ENCODE data around the gene UPB1. TPM values are rescaled to one million over a fixed set of nuclear protein-coding genes. Genes with fewer than 3 reads are reported as not detected.

UPB1 gene
- total and polyA plus RNA-seq, 2 experiments from 2014 or later, result 0.13 TPM; not detected in 1

- TF ChIP-seq JUNB (IDR thresholded peaks at IDR 0.05; ENCODE audit: unreplicated experiment), result no peak
- TF ChIP-seq, protein P1, sequence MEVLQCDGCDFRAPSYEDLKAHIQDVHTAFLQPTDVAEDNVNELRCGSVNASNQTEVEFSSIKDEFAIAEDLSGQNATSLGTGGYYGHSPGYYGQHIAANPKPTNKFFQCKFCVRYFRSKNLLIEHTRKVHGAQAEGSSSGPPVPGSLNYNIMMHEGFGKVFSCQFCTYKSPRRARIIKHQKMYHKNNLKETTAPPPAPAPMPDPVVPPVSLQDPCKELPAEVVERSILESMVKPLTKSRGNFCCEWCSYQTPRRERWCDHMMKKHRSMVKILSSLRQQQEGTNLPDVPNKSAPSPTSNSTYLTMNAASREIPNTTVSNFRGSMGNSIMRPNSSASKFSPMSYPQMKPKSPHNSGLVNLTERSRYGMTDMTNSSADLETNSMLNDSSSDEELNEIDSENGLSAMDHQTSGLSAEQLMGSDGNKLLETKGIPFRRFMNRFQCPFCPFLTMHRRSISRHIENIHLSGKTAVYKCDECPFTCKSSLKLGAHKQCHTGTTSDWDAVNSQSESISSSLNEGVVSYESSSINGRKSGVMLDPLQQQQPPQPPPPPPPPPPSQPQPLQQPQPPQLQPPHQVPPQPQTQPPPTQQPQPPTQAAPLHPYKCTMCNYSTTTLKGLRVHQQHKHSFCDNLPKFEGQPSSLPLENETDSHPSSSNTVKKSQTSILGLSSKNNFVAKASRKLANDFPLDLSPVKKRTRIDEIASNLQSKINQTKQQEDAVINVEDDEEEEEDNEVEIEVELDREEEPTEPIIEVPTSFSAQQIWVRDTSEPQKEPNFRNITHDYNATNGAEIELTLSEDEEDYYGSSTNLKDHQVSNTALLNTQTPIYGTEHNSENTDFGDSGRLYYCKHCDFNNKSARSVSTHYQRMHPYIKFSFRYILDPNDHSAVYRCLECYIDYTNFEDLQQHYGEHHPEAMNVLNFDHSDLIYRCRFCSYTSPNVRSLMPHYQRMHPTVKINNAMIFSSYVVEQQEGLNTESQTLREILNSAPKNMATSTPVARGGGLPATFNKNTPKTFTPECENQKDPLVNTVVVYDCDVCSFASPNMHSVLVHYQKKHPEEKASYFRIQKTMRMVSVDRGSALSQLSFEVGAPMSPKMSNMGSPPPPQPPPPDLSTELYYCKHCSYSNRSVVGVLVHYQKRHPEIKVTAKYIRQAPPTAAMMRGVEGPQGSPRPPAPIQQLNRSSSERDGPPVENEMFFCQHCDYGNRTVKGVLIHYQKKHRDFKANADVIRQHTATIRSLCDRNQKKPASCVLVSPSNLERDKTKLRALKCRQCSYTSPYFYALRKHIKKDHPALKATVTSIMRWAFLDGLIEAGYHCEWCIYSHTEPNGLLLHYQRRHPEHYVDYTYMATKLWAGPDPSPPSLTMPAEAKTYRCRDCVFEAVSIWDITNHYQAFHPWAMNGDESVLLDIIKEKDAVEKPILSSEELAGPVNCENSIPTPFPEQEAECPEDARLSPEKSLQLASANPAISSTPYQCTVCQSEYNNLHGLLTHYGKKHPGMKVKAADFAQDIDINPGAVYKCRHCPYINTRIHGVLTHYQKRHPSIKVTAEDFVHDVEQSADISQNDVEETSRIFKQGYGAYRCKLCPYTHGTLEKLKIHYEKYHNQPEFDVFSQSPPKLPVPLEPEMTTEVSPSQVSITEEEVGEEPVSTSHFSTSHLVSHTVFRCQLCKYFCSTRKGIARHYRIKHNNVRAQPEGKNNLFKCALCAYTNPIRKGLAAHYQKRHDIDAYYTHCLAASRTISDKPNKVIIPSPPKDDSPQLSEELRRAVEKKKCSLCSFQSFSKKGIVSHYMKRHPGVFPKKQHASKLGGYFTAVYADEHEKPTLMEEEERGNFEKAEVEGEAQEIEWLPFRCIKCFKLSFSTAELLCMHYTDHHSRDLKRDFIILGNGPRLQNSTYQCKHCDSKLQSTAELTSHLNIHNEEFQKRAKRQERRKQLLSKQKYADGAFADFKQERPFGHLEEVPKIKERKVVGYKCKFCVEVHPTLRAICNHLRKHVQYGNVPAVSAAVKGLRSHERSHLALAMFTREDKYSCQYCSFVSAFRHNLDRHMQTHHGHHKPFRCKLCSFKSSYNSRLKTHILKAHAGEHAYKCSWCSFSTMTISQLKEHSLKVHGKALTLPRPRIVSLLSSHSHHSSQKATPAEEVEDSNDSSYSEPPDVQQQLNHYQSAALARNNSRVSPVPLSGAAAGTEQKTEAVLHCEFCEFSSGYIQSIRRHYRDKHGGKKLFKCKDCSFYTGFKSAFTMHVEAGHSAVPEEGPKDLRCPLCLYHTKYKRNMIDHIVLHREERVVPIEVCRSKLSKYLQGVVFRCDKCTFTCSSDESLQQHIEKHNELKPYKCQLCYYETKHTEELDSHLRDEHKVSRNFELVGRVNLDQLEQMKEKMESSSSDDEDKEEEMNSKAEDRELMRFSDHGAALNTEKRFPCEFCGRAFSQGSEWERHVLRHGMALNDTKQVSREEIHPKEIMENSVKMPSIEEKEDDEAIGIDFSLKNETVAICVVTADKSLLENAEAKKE (CRISPR knock-in tag; IDR thresholded peaks at IDR 0.05), result no peak
- TF ChIP-seq, protein P2, sequence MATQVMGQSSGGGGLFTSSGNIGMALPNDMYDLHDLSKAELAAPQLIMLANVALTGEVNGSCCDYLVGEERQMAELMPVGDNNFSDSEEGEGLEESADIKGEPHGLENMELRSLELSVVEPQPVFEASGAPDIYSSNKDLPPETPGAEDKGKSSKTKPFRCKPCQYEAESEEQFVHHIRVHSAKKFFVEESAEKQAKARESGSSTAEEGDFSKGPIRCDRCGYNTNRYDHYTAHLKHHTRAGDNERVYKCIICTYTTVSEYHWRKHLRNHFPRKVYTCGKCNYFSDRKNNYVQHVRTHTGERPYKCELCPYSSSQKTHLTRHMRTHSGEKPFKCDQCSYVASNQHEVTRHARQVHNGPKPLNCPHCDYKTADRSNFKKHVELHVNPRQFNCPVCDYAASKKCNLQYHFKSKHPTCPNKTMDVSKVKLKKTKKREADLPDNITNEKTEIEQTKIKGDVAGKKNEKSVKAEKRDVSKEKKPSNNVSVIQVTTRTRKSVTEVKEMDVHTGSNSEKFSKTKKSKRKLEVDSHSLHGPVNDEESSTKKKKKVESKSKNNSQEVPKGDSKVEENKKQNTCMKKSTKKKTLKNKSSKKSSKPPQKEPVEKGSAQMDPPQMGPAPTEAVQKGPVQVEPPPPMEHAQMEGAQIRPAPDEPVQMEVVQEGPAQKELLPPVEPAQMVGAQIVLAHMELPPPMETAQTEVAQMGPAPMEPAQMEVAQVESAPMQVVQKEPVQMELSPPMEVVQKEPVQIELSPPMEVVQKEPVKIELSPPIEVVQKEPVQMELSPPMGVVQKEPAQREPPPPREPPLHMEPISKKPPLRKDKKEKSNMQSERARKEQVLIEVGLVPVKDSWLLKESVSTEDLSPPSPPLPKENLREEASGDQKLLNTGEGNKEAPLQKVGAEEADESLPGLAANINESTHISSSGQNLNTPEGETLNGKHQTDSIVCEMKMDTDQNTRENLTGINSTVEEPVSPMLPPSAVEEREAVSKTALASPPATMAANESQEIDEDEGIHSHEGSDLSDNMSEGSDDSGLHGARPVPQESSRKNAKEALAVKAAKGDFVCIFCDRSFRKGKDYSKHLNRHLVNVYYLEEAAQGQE (IDR thresholded peaks at IDR 0.05; ENCODE audit: unreplicated experiment), result no peak
- TF ChIP-seq, protein P3, sequence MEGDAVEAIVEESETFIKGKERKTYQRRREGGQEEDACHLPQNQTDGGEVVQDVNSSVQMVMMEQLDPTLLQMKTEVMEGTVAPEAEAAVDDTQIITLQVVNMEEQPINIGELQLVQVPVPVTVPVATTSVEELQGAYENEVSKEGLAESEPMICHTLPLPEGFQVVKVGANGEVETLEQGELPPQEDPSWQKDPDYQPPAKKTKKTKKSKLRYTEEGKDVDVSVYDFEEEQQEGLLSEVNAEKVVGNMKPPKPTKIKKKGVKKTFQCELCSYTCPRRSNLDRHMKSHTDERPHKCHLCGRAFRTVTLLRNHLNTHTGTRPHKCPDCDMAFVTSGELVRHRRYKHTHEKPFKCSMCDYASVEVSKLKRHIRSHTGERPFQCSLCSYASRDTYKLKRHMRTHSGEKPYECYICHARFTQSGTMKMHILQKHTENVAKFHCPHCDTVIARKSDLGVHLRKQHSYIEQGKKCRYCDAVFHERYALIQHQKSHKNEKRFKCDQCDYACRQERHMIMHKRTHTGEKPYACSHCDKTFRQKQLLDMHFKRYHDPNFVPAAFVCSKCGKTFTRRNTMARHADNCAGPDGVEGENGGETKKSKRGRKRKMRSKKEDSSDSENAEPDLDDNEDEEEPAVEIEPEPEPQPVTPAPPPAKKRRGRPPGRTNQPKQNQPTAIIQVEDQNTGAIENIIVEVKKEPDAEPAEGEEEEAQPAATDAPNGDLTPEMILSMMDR (conservative IDR thresholded peaks at IDR 0.05; ENCODE audit: low read depth in 2 of 2), result no peak
- TF ChIP-seq CREB1 (CRISPR knock-in tag; IDR thresholded peaks at IDR 0.05; ENCODE audit: low read depth), result no peak
- TF ChIP-seq ZNF114 (CRISPR knock-in tag; IDR thresholded peaks at IDR 0.05), result no peak
- TF ChIP-seq NANOG (IDR thresholded peaks at IDR 0.05; ENCODE audit: borderline replicate concordance), result no peak
- no peaks in the 10 kb centered on the region for H3K27me3 ChIP-seq (ENCODE audit: insufficient read depth)
- H3K36me3 ChIP-seq (ENCODE audit: insufficient read depth), result no peaks in the 10 kb centered on the region
- H3K4me1 ChIP-seq (ENCODE audit: insufficient read depth), result peaks cover 13% of the 10 kb centered on the region
- no peak overlapping the region for H3K27ac Mint-ChIP-seq
- no peak overlapping the region for H3K4me3 ChIP-seq
- H3K27me3 Mint-ChIP-seq (ENCODE audit: insufficient read depth, low read depth, poor library complexity), result peaks cover 4% of the 10 kb centered on the region
- H3K79me2 ChIP-seq (replicated peaks; ENCODE audit: insufficient read depth), result no peaks in the 10 kb centered on the region
- ATAC-seq (no peak), DNase-seq (ENCODE audit: low spot score) (no peak)
- no peaks in the 10 kb centered on the region for H3K9me3 Mint-ChIP-seq
- no peak overlapping the region for H2AFZ ChIP-seq
- H3F3A ChIP-seq (replicated peaks; ENCODE audit: low read depth), result no peaks in the 10 kb centered on the region; the same call in 1 of the 2 replicates
- H3K4me3 Mint-ChIP-seq, result no peak overlapping the region
- 0 out of 2 replicates have a peak, but pooled peaks cover 7% of the 10 kb centered on the region for H3K9me2 ChIP-seq (ENCODE audit: insufficient read depth)
- H3K4me2 ChIP-seq, result no peak overlapping the region
- no peaks in the 10 kb centered on the region for H3K36me3 Mint-ChIP-seq (ENCODE audit: low read depth)
- no peak overlapping the region for H3K27ac ChIP-seq (ENCODE audit: low read depth)
- no peaks in the 10 kb centered on the region for H4K20me1 ChIP-seq (replicated peaks; ENCODE audit: insufficient read depth)
- H3K4me1 Mint-ChIP-seq, result peaks cover 28% of the 10 kb centered on the region
These were observed 9.4 kb downstream of the UPB1 start for GRCh38 chr22:24504540-24504939.
